GM18519 (cell line): ENCODE results near the gene TSPAN9.

Experiments
- ATAC-seq: cut with Tn5 transposase; IDR thresholded peaks from one replicate; pipeline ENCODE4 v1.9.1; 2021; ENCODE audit warnings: mild to moderate bottlenecking, moderate library complexity; ENCODE audit not compliant: unreplicated experiment, low FRiP score

Gene TSPAN9

GRCh38 chr12:3238196-3238595 is 161.0 kb downstream of the TSPAN9 start:
- ATAC-seq, result no peak

GRCh38 chr12:3241621-3242020 is 164.4 kb downstream of the TSPAN9 start:
- ATAC-seq, result no peak

DNA sequence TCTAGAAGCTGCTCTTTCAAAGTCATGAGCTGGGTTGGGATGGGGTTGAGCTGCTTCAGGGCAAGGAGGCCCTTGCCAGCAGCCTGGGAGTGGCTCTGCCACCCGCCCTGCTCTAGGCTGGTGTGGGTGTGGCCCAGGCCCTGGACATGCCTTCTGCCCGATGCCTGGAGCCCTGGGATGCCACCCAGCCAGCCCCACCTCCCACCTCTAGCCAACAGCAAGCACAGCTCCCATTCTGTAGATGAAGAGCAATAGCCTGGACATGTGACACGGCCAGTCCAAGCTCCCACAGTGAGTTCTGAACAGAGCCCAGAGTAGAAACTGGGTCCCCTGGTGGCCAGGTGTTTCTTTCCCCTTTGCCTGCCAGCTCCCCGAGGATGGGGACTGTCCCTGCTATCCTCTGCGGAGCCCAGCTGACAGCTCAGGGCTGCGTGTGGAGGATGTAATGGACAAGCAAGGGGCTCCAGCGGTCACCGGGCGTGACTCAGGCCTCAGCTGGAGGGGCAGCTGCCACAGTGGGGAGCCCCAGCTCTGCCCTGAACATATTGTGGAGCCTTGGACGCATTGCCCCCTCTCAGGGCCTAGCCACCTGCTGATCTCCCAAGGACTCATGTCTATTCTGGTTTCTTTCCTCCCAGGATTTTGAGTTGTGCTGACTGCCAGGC is 165.2 kb downstream of the TSPAN9 start:
- ATAC-seq, result no peak

DNA sequence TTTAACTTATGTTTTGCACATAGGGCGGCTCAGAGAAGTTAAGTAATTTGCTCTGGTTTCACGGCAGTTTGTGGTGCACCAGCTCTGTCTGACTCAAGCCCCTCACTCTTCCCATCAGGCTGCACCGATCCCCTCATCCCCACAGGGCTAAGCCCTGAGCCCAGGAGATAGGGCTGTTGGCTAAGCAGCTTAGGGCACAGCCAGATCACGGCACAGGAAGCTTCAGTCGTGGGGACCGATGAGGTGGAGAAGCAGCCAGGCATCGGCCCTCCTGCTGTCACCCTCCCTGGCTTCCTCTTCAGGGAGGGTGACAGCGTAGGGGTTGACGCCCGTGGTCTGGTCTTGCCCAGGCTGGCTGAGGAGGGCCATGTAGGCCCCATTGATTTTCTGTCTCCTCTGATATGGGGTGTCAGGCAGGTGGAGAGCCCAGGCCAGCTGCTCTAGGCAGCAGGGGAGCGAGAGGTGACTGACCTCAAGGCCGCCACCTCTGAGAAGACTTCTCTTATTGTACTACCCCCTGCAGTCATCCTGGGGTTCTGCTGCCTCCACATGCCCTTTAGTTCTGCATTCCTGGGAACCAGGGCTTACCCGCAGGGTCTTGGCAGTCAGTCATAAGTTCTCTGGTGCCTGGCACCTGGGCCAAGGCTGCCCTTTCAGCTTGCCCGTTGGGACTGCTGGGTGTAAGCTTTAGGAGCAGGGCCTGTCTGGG is 166.4 kb downstream of the TSPAN9 start:
- ATAC-seq, result no peak

DNA sequence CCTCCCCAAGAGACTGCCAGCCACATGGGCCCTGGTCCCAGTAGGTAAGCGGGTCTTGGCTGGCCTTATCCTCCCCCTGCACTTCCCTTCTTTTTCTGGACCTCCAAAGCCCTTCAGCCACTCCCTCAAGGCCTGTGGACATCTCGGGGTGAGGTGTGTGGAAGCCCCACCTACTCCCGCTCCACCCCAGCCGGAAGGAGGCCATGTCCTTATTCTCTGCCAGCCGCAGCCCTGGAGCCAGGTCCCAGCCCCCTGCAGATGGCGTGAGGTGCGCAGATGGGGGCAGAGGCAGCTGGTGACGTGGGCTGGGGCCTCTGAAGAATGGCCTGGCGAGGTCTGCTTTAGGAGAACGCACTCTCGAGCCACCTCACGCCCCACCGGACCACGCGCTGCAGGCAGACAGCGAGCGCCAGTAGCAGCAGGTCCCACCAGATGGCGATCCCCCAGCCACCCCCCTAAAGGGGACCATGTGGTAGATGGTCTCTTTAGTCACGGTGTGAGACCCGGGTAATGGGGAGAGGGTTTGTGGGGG is 167.1 kb downstream of the TSPAN9 start:
- no peak for ATAC-seq

GRCh38 chr12:3246253-3246652 is 169.1 kb downstream of the TSPAN9 start:
- ATAC-seq, result no peak

DNA sequence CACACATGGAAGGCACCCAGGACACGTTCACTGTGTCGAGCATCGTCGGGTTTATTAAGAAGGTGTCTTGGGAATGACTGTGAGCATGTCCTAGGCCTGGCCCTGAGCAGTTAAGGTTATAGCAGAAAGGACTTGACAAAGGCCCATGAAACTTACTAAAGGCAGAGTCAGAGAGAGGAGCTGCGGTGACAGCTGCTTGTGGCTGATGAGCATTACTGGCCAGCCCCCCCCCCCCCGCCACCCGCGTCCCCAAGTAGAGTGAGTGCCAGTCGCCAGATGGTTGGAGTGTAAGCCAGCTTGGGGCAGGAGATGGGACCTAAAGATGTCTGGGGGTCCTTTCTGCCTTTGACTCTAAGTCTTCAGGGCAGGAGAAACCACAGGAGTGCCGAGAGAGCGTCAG is 169.9 kb downstream of the TSPAN9 start:
- no peak for ATAC-seq

GRCh38 chr12:3247629-3248161 is 170.5 kb downstream of the TSPAN9 start:
- ATAC-seq, result no peak

- no peak for ATAC-seq
Measured at GRCh38 chr12:3249081-3249800, 172.1 kb downstream of the TSPAN9 start.

GRCh38 chr12:3250034-3250433 is 172.9 kb downstream of the TSPAN9 start:
- no peak for ATAC-seq

- ATAC-seq, result no peak
Measured at GRCh38 chr12:3250576-3250975, 173.4 kb downstream of the TSPAN9 start.

DNA sequence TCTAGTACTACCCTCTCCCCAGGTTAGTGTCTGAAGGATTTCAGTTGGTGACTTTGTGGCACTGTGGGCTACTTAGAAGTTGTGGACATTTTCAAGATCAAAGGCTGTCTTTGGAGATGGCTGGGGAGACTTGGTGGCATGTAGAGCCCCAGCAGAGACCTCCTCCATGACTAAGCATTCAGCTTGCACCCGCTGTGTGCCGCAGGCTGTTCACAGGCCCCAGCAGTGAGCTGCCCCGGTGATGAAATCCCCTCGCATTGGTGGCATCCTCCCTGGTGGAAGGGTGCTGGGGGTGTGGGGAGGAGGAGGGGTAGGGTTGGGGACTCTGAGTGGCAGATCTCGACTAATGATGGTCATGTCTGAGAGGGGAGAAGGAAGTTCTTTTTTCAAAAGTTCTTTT is 173.9 kb downstream of the TSPAN9 start:
- ATAC-seq, result no peak

GRCh38 chr12:3251691-3252090 is 174.5 kb downstream of the TSPAN9 start:
- ATAC-seq, result no peak

DNA sequence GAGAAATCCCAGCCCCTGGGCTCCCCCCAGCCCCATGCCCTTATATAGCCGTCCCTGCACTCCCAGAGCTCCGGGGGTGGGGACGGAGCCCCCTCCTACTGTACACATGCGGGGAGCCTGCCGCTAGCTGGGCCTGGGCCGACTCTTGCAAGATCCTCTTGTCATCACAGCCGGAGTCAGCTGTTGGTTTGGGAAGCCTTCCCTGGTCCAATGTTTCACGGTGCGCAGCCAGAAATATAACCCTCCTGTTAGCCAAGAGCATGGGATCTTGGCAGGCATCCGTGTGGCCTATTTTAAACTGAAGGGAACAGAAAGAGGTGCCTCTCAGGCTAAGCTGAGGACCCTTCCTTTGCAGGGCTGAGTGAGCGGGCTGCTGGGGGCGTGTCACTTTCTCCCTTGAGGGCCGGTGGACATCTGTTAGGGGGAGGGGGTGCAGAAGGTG is 175.3 kb downstream of the TSPAN9 start:
- no peak for ATAC-seq

- no peak for ATAC-seq
Measured at GRCh38 chr12:3253682-3254275, 176.6 kb downstream of the TSPAN9 start.

DNA sequence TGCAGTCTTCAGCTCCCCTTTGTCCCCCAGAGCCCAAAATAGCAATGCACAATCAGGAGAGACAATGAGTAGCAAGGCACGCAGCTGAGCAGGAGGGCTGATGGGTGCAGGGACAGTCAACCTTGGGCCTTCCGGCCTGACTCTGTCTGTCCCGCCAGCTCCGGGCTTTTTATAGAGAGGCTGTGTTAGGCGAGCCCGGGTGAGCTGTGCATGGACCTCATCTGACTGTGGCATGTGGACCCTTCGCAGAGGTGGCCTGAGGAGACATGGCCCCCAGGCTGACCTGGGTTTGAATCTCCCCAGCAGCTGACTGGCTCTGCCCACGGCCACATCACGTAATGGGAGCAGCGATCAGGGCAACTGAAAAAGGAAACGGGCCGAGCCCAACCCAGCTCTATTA is 177.9 kb downstream of the TSPAN9 start:
- ATAC-seq, result no peak

- no peak for ATAC-seq
Measured at GRCh38 chr12:3256103-3256631, 179.0 kb downstream of the TSPAN9 start.

DNA sequence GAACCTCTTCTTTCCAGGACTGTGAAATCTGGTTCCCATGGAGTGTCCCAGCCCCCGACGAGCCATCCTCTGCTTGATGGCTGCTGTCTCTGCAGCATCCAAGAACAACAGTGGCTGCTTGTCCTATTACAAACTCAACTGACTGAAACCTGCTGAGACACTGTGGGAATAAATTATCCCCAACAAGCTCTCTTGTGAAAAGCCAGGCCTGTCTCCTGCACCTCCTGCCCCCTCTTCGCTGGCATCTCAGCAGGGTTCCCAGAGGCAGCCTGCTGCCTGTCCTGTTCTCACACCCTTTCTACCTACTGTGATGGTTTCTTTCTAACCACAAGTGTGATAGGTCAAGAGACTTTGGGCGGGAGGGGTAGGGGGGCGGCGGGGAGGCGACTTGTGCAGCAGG is 180.2 kb downstream of the TSPAN9 start:
- no peak for ATAC-seq

DNA sequence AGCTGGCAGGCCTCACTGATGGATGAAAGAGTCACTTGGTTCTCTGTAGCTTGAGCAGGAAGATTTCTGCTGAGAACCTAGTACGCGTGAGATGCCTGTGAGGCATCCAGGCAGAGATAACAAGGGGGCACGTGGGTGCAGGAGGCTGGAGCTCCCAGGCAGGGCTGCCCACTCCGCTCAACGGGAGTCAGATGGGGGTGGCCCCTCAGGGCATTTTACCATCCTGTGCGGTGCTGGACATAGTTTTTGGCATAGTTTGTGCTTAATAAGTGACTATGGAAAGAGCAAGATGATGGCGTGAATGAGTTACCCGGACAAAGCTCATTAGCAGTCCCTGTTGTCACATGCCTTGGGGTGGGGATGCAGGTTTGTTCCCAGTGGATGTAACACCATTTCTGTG is 182.8 kb downstream of the TSPAN9 start:
- no peak for ATAC-seq

DNA sequence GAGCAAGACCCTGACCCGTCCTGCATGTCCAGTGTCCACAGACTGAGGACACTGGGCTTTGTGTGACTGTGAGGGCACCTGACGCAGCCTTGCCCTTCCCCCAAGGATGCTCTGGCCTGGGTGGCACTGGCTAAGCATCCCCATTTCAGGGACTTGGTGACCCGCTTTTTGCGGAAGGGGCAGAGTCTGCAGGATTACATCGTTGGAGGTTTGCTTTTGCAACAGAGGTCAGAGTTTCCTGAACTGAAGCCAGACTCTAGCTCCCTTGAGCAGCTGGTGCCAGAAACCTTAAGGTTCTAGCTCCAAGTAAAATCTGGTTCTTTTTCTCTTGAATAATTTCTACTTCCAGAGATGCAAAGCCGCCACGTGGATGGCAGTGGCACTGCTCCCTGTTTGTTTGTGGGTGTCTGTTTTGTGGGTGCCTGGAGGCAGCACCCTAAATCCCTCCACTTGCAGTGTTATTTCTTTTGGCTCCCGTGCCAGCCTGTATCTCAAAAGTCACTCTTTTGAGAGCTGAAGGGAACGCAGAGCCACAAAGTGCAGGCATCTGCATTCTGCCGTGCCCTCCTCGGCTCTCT is 184.7 kb downstream of the TSPAN9 start:
- ATAC-seq, result no peak
